Thyroid gland (tissue), 4 donors: ENCODE data around the gene TGM2. TPM values are rescaled to one million over a fixed set of nuclear protein-coding genes. Genes with fewer than 3 reads are reported as not detected.

Experiments used
- DNase-seq, 2 donors: peaks; one replicate each; pipeline ENCODE4 v3.0.0-alpha.2; 2019
- H3K27ac ChIP-seq, 3 donors: fragments of 200-600 bp; sonication (generic); 1 replicate in 2 of 3; 2 replicates in 1 of 3; pipeline ENCODE4 v1.5.1; 2016 to 2019; ENCODE audit warnings: mild to moderate bottlenecking in 1 of 3, moderate library complexity in 1 of 3
- H3K27me3 ChIP-seq: fragments of 200-600 bp; sonication (generic); one replicate; pipeline ENCODE4 v1.5.1; 2019
- H3K36me3 ChIP-seq, 2 donors: fragments of 200-600 bp; sonication (generic); one replicate each; pipeline ENCODE4 v1.5.1; 2016 to 2019
- H3K4me1 ChIP-seq, 2 donors: fragments of 200-600 bp; sonication (generic); one replicate each; pipeline ENCODE4 v1.5.1; 2017 to 2019
- H3K4me3 ChIP-seq, 3 donors: fragments of 200-600 bp; sonication (generic); replicated peaks in 1 of 3; 1 replicate in 2 of 3; 2 replicates in 1 of 3; pipeline ENCODE4 v1.5.1; 2016; ENCODE audit warnings: mild to moderate bottlenecking in 1 of 3
- H3K9me3 ChIP-seq: fragments of 200-600 bp; sonication (generic); one replicate; pipeline ENCODE4 v1.5.1; 2017
- POLR2A ChIP-seq, 2 donors: fragments of 450-650 bp; IDR thresholded peaks; one replicate each; pipeline ENCODE4 v1.6.1; 2017; ENCODE audit warnings: antibody characterized with exemption in 2 of 2, mild to moderate bottlenecking in 2 of 2, moderate library complexity in 1 of 2
- WGBS, 2 donors: methylation state at CpG; one replicate each; pipeline ENCODE4 v1.1.5; 2017; 5-methylcytosine and 5-hydroxymethylcytosine counted together
- intact Hi-C: fragments of 100-400 bp; cut with DNase I; formaldehyde crosslinking; loops from one replicate; pipeline ENCODE4 v1.15.1; 2023
- total RNA-seq, 4 donors: library from RNA; depleted of rRNA; stranded (reverse); fragments of >200 nt; gene quantifications; one replicate each; pipeline ENCODE4 v1.2.3, GENCODE V29; 2016
- TF ChIP-seq, protein P1 (sequence below), 6 experiments: fragments of 200-600 bp in 3 of 6; fragments of 450-650 bp in 3 of 6; sonication (generic) in 3 of 6; IDR thresholded peaks; one replicate each; pipeline ENCODE4 v1.5.1; 2016 to 2019; ENCODE audit warnings: antibody characterized with exemption in 6 of 6, mild to moderate bottlenecking in 2 of 6, inconsistent platforms in 1 of 6, moderate library complexity in 1 of 6

Gene TGM2
- total RNA-seq, 4 donors from 2014 or later = 16.9 to 133 (median 18.4) TPM

DNA sequence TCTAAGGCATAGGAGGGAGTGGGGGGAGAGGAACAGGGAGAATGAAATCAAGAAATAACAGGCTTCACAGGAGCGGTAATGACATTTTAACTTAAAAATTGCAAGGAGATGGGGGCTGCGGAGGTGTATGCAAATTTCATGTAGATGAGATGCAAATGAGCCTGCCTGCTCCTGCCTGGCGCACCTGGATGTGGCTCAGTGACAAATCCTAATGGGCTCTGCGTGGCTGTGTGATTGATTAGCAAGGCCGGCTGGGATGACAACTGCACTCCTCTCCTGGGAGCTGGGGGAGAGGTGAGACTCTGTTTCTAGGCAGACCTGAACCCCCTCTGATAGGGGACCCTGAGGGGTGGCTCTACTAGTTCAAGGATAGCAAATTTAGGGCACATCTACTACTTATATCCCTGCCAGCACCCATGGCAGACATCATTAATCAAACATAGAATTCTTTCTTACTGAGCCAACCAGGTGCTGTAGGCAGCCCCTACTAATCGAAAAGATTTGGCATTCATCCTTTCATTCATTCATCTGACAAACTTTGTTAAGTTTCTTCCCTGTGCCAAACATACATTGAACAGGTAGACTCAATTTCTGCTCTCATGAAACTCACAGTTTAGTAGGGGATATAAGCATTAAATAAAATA is 38.4 kb upstream of the TGM2 start:
- TF ChIP-seq POLR2A (IDR thresholded peaks at IDR 0.05) = no peak
- TF ChIP-seq, protein P1, sequence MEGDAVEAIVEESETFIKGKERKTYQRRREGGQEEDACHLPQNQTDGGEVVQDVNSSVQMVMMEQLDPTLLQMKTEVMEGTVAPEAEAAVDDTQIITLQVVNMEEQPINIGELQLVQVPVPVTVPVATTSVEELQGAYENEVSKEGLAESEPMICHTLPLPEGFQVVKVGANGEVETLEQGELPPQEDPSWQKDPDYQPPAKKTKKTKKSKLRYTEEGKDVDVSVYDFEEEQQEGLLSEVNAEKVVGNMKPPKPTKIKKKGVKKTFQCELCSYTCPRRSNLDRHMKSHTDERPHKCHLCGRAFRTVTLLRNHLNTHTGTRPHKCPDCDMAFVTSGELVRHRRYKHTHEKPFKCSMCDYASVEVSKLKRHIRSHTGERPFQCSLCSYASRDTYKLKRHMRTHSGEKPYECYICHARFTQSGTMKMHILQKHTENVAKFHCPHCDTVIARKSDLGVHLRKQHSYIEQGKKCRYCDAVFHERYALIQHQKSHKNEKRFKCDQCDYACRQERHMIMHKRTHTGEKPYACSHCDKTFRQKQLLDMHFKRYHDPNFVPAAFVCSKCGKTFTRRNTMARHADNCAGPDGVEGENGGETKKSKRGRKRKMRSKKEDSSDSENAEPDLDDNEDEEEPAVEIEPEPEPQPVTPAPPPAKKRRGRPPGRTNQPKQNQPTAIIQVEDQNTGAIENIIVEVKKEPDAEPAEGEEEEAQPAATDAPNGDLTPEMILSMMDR (IDR thresholded peaks at IDR 0.05) = no peak
- intact Hi-C loops = no loop called here
- Histone ChIP-seq H3K27ac (no peak overlapping the region), H3K4me1 (no peaks in the 10 kb centered on the region), H3K9me3 (no peaks in the 10 kb centered on the region), H3K36me3 (no peaks in the 10 kb centered on the region), H3K4me3 (no peak overlapping the region), H3K27me3 (no peaks in the 10 kb centered on the region)
- WGBS, 2 donors = 83 to 87% methylated on average over 6 of the region's 6 CpGs
- DNase-seq = no peak

DNA sequence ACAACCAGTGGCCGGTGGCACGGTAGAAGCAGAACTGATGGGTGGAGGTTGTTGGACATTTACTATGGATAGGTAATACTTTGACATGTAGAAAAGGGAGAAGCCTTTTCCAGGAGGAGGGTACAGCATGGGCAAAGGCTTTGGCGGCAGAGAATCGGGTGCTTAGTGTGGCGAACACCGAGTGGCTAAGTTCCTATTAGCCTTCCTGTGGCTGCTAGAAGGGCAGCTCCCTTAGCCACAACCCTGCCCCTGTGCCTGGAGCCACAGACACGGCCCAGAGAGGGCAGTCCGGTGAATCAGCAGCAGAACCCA is 37.9 kb upstream of the TGM2 start:
- intact Hi-C loops = no loop called here
- 88 to 92% methylated on average over 8 of the region's 8 CpGs for WGBS, 2 donors
- TF ChIP-seq, protein P1 (IDR thresholded peaks at IDR 0.05) = no peak
- no peak for TF ChIP-seq POLR2A (IDR thresholded peaks at IDR 0.05)
- DNase-seq = no peak
- Histone ChIP-seq H3K4me1 (no peaks in the 10 kb centered on the region), H3K27me3 (no peaks in the 10 kb centered on the region), H3K4me3 (no peak overlapping the region), H3K27ac (no peak overlapping the region), H3K36me3 (no peaks in the 10 kb centered on the region), H3K9me3 (no peaks in the 10 kb centered on the region)

DNA sequence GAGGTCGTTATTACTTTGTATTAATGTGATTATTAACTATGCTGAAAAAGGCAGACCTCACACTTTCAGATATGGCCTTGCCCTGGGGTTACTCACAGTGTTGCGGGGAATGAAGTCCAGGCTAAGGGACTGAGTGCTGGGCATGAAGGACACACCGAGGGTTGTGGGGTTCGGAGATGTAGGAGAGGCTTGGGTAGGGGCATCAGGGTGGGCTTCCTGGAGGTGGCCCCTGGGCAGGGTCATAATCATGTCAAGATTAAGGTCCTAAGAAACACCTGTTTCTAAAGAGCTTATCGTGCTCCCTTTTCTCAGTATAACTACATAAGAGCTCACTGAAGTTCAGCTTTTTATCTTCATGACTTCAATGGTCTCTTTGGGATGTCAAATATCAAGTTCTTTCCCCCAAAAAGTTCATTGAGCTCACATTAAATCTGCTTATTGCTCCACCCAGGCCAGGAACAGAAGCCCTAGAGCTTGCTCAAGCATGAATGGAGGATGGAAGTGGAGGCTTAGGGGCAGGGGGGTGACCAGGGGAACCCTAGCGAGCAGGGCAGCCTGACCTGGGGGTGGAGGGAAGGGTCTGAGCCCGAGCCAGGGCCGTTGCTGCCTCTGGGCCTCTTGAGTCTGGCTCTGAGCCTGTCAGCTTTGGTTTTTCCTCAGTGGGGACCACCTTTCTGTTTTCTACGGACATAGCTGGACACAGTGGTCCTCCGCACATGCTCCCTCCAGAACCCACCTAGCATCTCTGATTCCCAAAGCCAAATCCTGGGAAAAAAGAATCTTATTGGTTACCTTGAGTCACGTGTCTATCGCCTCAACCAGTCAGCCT is 37.3 kb upstream of the TGM2 start:
- DNase-seq = no peak
- intact Hi-C loops = no loop called here
- Histone ChIP-seq H3K9me3 (no peaks in the 10 kb centered on the region), H3K36me3 (no peaks in the 10 kb centered on the region), H3K27ac (no peak overlapping the region), H3K4me3 (no peak overlapping the region), H3K4me1 (no peaks in the 10 kb centered on the region), H3K27me3 (no peaks in the 10 kb centered on the region)
- 85 to 87% methylated on average over 12 of the region's 12 CpGs for WGBS, 2 donors
- TF ChIP-seq, protein P1 (IDR thresholded peaks at IDR 0.05) = no peak
- TF ChIP-seq POLR2A (IDR thresholded peaks at IDR 0.05) = no peak

DNA sequence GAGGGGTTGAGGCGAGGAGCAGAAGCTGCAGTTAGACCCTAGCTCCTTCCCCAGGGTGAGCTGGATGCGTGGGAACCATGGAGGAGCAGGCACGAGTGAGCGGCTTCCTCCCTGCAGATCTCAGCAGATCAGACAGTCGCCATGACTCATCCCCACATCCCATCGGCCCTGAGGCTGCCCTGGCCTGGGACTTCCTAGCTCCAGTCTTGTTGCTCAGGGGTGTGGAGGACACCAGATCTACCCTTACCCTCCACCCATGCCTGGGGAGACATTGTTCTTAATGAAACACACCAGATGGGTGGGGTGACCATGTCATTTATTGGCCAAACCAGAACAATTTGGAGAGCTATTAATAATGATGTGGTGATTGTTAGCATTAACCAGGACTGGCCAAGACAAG is 36.3 kb upstream of the TGM2 start:
- Histone ChIP-seq H3K27me3 (no peaks in the 10 kb centered on the region), H3K4me3 (no peak overlapping the region), H3K4me1 (peaks cover 0 to 2% of the 10 kb centered on the region in 2 donors), H3K9me3 (no peaks in the 10 kb centered on the region), H3K27ac (no peak overlapping the region), H3K36me3 (no peaks in the 10 kb centered on the region)
- DNase-seq = no peak
- 84 to 100% methylated on average over 1 to 6 of the region's 6 CpGs for WGBS, 2 donors
- intact Hi-C loops = no loop called here
- TF ChIP-seq POLR2A (IDR thresholded peaks at IDR 0.05) = no peak
- TF ChIP-seq, protein P1 (IDR thresholded peaks at IDR 0.05) = no peak

DNA sequence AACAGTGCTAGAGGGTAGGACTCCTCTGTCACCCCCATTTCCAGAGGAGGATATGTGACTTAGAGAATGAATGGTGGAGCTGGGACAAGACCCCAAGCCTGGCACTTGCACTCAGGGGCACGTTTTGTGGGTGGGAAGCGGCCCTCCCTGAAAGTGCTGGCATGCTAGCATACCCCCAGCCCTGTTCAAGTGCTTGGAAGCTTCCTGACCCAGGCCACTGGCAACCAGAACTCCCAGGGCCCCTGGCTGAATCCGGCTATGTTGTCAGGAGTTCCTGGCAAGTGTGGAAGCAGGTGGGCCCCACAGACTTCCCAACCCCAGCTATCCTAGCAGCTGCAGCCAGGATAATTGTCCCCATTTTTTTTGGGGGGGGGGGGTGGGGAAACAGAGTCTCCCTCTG is 35.6 kb upstream of the TGM2 start:
- no peak overlapping the region for H3K27ac ChIP-seq
- peaks cover 0 to 4% of the 10 kb centered on the region in 2 donors for H3K4me1 ChIP-seq
- H3K36me3 ChIP-seq = no peaks in the 10 kb centered on the region
- TF ChIP-seq POLR2A (IDR thresholded peaks at IDR 0.05) = no peak
- TF ChIP-seq, protein P1 (IDR thresholded peaks at IDR 0.05) = no peak
- no peak overlapping the region for H3K4me3 ChIP-seq
- WGBS, 2 donors = 69% methylated on average over 3 of the region's 3 CpGs; no CpG with 5 or more reads in 1 of the 2 donors
- no peak for DNase-seq
- H3K27me3 ChIP-seq = no peaks in the 10 kb centered on the region
- intact Hi-C loops = no loop called here
- H3K9me3 ChIP-seq = no peaks in the 10 kb centered on the region
